Liver (tissue), 9 donors: Measurements from ENCODE around the gene KIF26B. TPM values are rescaled to one million over a fixed set of nuclear protein-coding genes. Genes with fewer than 3 reads are reported as not detected.

Experiments
- DNase-seq: peaks from one replicate; pipeline ENCODE4 v3.0.0-alpha.2; 2017; ENCODE audit warnings: low spot score
- H3K27ac ChIP-seq, 2 donors: one replicate each; pipeline ENCODE4 v1.7.0; 2013; ENCODE audit warnings: inconsistent platforms in 2 of 2, low read length in 2 of 2, control low read depth in 1 of 2, low read depth in 1 of 2, mild to moderate bottlenecking in 1 of 2
- H3K27me3 ChIP-seq, 4 donors: one replicate each; pipeline versions ENCODE4 v1.6.1 to v1.7.0; 2013; ENCODE audit warnings: low read length in 3 of 4, inconsistent platforms in 1 of 4, mild to moderate bottlenecking in 1 of 4, moderate library complexity in 1 of 4; ENCODE audit not compliant: control insufficient read depth in 4 of 4, insufficient read depth in 4 of 4
- H3K36me3 ChIP-seq, 4 donors: one replicate each; pipeline versions ENCODE4 v1.6.1 to v1.7.0; 2013; ENCODE audit warnings: low read length in 3 of 4, mild to moderate bottlenecking in 3 of 4, low read depth in 1 of 4, moderate library complexity in 1 of 4; ENCODE audit not compliant: control insufficient read depth in 4 of 4, insufficient read depth in 3 of 4
- H3K4me1 ChIP-seq, 4 donors: one replicate each; pipeline versions ENCODE4 v1.6.1 to v1.7.0; 2013; ENCODE audit warnings: low read length in 3 of 4, mild to moderate bottlenecking in 3 of 4, moderate library complexity in 1 of 4; ENCODE audit not compliant: control insufficient read depth in 4 of 4, insufficient read depth in 4 of 4
- H3K4me3 ChIP-seq, 3 donors: one replicate each; pipeline versions ENCODE4 v1.6.1 to v1.7.0; 2013; ENCODE audit warnings: low read length in 3 of 3, control low read depth in 1 of 3, low read depth in 1 of 3, mild to moderate bottlenecking in 1 of 3
- H3K9ac ChIP-seq, 2 donors: one replicate each; pipeline ENCODE4 v1.7.0; 2013; ENCODE audit warnings: low read length in 2 of 2, mild to moderate bottlenecking in 2 of 2, moderate library complexity in 2 of 2, control low read depth in 1 of 2, low read depth in 1 of 2
- H3K9me3 ChIP-seq, 4 donors: one replicate each; pipeline versions ENCODE4 v1.6.1 to v1.7.0; 2013; ENCODE audit warnings: low read length in 3 of 4; ENCODE audit not compliant: control insufficient read depth in 4 of 4
- ATF3 ChIP-seq: IDR thresholded peaks from 2 replicates; pipeline ENCODE4 v1.6.1; 2016; ENCODE audit warnings: antibody characterized with exemption
- CTCF ChIP-seq: fragments of 150-350 bp; IDR thresholded peaks from 2 replicates; pipeline ENCODE4 v1.5.1; 2017; ENCODE audit warnings: improper control_type of control experiment, low read depth, low read length; ENCODE audit not compliant: missing input control
- EGR1 ChIP-seq, 2 donors: IDR thresholded peaks; 2 replicates each; pipeline ENCODE4 v1.6.1; 2016 to 2018; ENCODE audit warnings: antibody characterized with exemption in 2 of 2, low read depth in 2 of 2
- FOXA1 ChIP-seq: IDR thresholded peaks from 2 replicates; pipeline ENCODE4 v1.6.1; 2016; ENCODE audit warnings: antibody characterized with exemption
- GABPA ChIP-seq, 2 donors: IDR thresholded peaks in 1 of 2; conservative IDR thresholded peaks in 1 of 2; 2 replicates each; pipeline ENCODE4 v1.6.1; 2016; ENCODE audit warnings: antibody characterized with exemption in 2 of 2, mild to moderate bottlenecking in 1 of 2, moderate library complexity in 1 of 2
- HNF4G ChIP-seq: IDR thresholded peaks from 2 replicates; pipeline ENCODE4 v1.6.1; 2016; ENCODE audit warnings: antibody characterized with exemption
- JUND ChIP-seq, 2 donors: IDR thresholded peaks; 2 replicates each; pipeline ENCODE4 v1.6.1; 2016; ENCODE audit warnings: antibody characterized with exemption in 2 of 2
- MAX ChIP-seq: IDR thresholded peaks from 2 replicates; pipeline ENCODE4 v1.6.1; 2016; ENCODE audit warnings: antibody characterized with exemption
- NR2F2 ChIP-seq: IDR thresholded peaks from 2 replicates; pipeline ENCODE4 v1.6.1; 2016; ENCODE audit warnings: antibody characterized with exemption
- RAD21 ChIP-seq, 2 donors: IDR thresholded peaks; 2 replicates each; pipeline ENCODE4 v1.6.1; 2016; ENCODE audit warnings: antibody characterized with exemption in 2 of 2, mild to moderate bottlenecking in 2 of 2
- REST ChIP-seq: IDR thresholded peaks from 2 replicates; pipeline ENCODE4 v1.6.1; 2016; ENCODE audit warnings: antibody characterized with exemption, mild to moderate bottlenecking
- RXRA ChIP-seq, 2 donors: IDR thresholded peaks; 2 replicates each; pipeline ENCODE4 v1.6.1; 2017 to 2018; ENCODE audit warnings: antibody characterized with exemption in 2 of 2, mild to moderate bottlenecking in 1 of 2
- SP1 ChIP-seq: IDR thresholded peaks from 2 replicates; pipeline ENCODE4 v1.6.1; 2018; ENCODE audit warnings: antibody characterized with exemption, mild to moderate bottlenecking
- TAF1 ChIP-seq: conservative IDR thresholded peaks from 2 replicates; pipeline ENCODE4 v1.6.1; 2016; ENCODE audit warnings: antibody characterized with exemption, mild to moderate bottlenecking
- YY1 ChIP-seq: IDR thresholded peaks from 2 replicates; pipeline ENCODE4 v1.6.1; 2016; ENCODE audit warnings: antibody characterized with exemption, mild to moderate bottlenecking
- ZBTB33 ChIP-seq: IDR thresholded peaks from 2 replicates; pipeline ENCODE4 v1.6.1; 2016; ENCODE audit warnings: antibody characterized with exemption
- WGBS: extraction: QIAGEN DNeasy Blood & Tissue Kit; methylation state at CpG from one replicate; pipeline ENCODE4 v1.1.7; 2013; 5-methylcytosine and 5-hydroxymethylcytosine counted together
- polyA plus RNA-seq, 2 donors: library from polyadenylated mRNA; stranded (reverse) in 1 of 2; unstranded in 1 of 2; fragments of 200-250 nt in 1 of 2; fragments of >200 nt in 1 of 2; fragmentation: Nextera tagmentation in 1 of 2; extraction: Ambion mirVana in 1 of 2; gene quantifications; one replicate each; pipeline versions ENCODE4 v1.2.1 to v1.2.3, GENCODE V29; 2013 to 2015
- total RNA-seq, 2 donors: library from RNA; depleted of rRNA; stranded (reverse); fragments of >200 nt; gene quantifications; one replicate each; pipeline ENCODE4 v1.2.3, GENCODE V29; 2014
- donor health status: healthy.
- donor health status: healthy.
- donor health status: healthy.
- donor health status: healthy.
- donor health status: healthy.

The KIF26B gene
- total and polyA plus RNA-seq, 4 donors, result 0.10 to 1.7 (median 0.34) TPM

- TF ChIP-seq REST, result no peak
- TF ChIP-seq FOXA1, result no peak
- no peak for TF ChIP-seq MAX
- no peak for TF ChIP-seq SP1
These were observed 117.9 kb downstream of the KIF26B start (continued) for GRCh38 chr1:245272676-245273075.

- no peak overlapping the region for H3K9ac ChIP-seq
- no peak overlapping the region for H3K4me3 ChIP-seq
- DNase-seq, result no peak
- H3K4me1 ChIP-seq, result no peaks in the 10 kb centered on the region
- 42% methylated on average over 5 of the region's 5 CpGs for WGBS
- no peaks in the 10 kb centered on the region for H3K9me3 ChIP-seq
- H3K36me3 ChIP-seq, result no peaks in the 10 kb centered on the region
- TF ChIP-seq SP1, result no peak
- no peak for TF ChIP-seq CTCF
- TF ChIP-seq FOXA1, result no peak
- no peak for TF ChIP-seq NR2F2
- TF ChIP-seq TAF1, result no peak
- TF ChIP-seq ZBTB33, result no peak
- no peak for TF ChIP-seq REST
- no peak for TF ChIP-seq JUND (IDR thresholded peaks at IDR 0.05)
- no peak for TF ChIP-seq MAX
- TF ChIP-seq YY1, result no peak
- no peak for TF ChIP-seq HNF4G
- no peak for TF ChIP-seq GABPA (IDR thresholded peaks at IDR 0.05 in 1 of 2, conservative IDR thresholded peaks at IDR 0.05 in 1 of 2)
- TF ChIP-seq RXRA (IDR thresholded peaks at IDR 0.05), result no peak
- no peak for TF ChIP-seq ATF3
- TF ChIP-seq EGR1 (IDR thresholded peaks at IDR 0.05; ENCODE audit: low read depth in 2 of 2), result no peak
- TF ChIP-seq RAD21 (IDR thresholded peaks at IDR 0.05), result no peak
- no peaks in the 10 kb centered on the region for H3K27me3 ChIP-seq
- no peak overlapping the region for H3K27ac ChIP-seq
These were observed 121.7 kb downstream of the KIF26B start for GRCh38 chr1:245276445-245276844.
